ENCODE results near the gene CFAP74. TPM values are rescaled to one million over a fixed set of nuclear protein-coding genes. Genes with fewer than 3 reads are reported as not detected.

The CFAP74 gene
- total RNA-seq, 1 experiment from 2014 or later, result 0.28 TPM

DNA sequence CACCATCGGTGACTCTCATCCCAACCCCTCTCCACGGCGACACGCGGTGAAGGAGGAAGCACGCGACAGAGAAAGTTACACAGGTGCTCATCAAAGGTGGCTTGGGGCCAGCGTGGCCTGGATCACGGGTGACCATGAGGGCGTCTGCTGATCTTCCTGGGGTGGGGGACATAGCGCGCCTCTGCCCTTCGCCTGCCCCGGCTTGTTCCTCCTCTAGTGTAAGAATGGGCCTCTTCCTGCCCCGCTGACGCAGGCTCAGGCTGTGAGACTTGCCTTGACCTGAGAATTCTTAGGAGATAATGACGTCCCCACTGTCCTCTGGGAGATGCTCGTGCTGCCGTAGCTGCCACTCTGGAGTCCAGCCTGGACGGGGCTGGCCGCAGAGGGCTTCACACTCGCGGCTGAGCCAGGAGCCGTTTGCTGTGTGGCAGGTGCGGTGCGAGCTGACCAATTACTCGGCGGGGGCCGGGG lies 45.5 kb downstream of the CFAP74 start:
- no peak overlapping the region for H2AK5ac ChIP-seq (ENCODE audit: insufficient read length, low read length)
- H4K8ac ChIP-seq (replicated peaks; ENCODE audit: insufficient read length, low read depth, low read length), result no peak overlapping the region
- no peaks in the 10 kb centered on the region for H3K23me2 ChIP-seq (ENCODE audit: insufficient read length, low read depth, low read length, poor library complexity, severe bottlenecking)
- peaks cover 0 to 2% (median 1%) of the 10 kb centered on the region in 3 experiments; a peak in 1 of 7 replicates for H3K36me3 Mint-ChIP-seq (ENCODE audit: insufficient read depth in 1 of 3, low read depth in 3 of 3)
- H3K27ac Mint-ChIP-seq, result no peak overlapping the region; a peak in 1 of 7 replicates
- H3K4me1 ChIP-seq (ENCODE audit: insufficient read depth, low read length), result no peaks in the 10 kb centered on the region; the same call in 1 of the 2 replicates
- no peak overlapping the region for H3K4me2 ChIP-seq (ENCODE audit: insufficient read depth, insufficient read length, low read length)
- no peaks in the 10 kb centered on the region for H4K20me1 ChIP-seq (ENCODE audit: control insufficient read depth, insufficient read depth, insufficient read length)
- no peak overlapping the region for H3K18ac ChIP-seq (ENCODE audit: insufficient read length, low read depth, low read length)
- no CpG with 5 or more reads among the region's 29 CpGs for WGBS (ENCODE audit: extremely low coverage, insufficient read length, low lambda C conversion rate)
- H3K4me3 Mint-ChIP-seq, result no peak overlapping the region
- peaks cover 4 to 6% of the 10 kb centered on the region in 2 experiments; a peak in 3 of 5 replicates for H3K9me3 Mint-ChIP-seq
- H2AFZ ChIP-seq (ENCODE audit: low read length), result no peak overlapping the region
- H3K27me3 Mint-ChIP-seq (ENCODE audit: low read depth), result peaks cover 7% of the 10 kb centered on the region
- no peak overlapping the region for H4K5ac ChIP-seq (ENCODE audit: insufficient read length, low read depth, low read length)
- H3K9me3 ChIP-seq (ENCODE audit: control insufficient read depth, low read depth, low read length), result no peaks in the 10 kb centered on the region
- H3K56ac ChIP-seq (ENCODE audit: insufficient read length, low read depth, low read length), result no peak overlapping the region
- no peak overlapping the region for H3K4ac ChIP-seq (ENCODE audit: low read depth, low read length)
- H3K79me2 ChIP-seq (ENCODE audit: insufficient read depth, low read length), result no peaks in the 10 kb centered on the region
- no peak overlapping the region for H2BK5ac ChIP-seq (ENCODE audit: insufficient read length, low read length)
- no peak overlapping the region for H4K91ac ChIP-seq (ENCODE audit: insufficient read length, low read depth, low read length)
- DNase-seq, result no peak
- H3K23ac ChIP-seq (ENCODE audit: insufficient read length, low read depth, low read length), result no peak overlapping the region
- no peak overlapping the region for H2BK20ac ChIP-seq (ENCODE audit: low read depth, low read length, poor library complexity, severe bottlenecking)
- H2BK120ac ChIP-seq (ENCODE audit: low read depth, low read length, poor library complexity, severe bottlenecking), result no peak overlapping the region
- H3K79me1 ChIP-seq (ENCODE audit: insufficient read depth, low read depth, low read length, poor library complexity, severe bottlenecking), result no peaks in the 10 kb centered on the region
- TF ChIP-seq CTCF (conservative IDR thresholded peaks at IDR 0.05), result no peak
- H3K27me3 ChIP-seq (ENCODE audit: insufficient read depth, low read length), result no peaks in the 10 kb centered on the region
- H3K27ac ChIP-seq (ENCODE audit: insufficient read length, low read depth, low read length), result no peak overlapping the region
- H3K4me1 Mint-ChIP-seq, result peaks cover 32 to 37% of the 10 kb centered on the region in 2 experiments
- no peak overlapping the region for H2BK15ac ChIP-seq (ENCODE audit: low read depth, low read length)
- no peak overlapping the region for H3K9ac ChIP-seq (ENCODE audit: extremely low read depth, insufficient read length, low read length)
- H3T11ph ChIP-seq (ENCODE audit: low read length), result no peak overlapping the region
- H2BK12ac ChIP-seq (ENCODE audit: insufficient read length, low read depth, low read length), result no peak overlapping the region
- no peak overlapping the region for H3K14ac ChIP-seq (ENCODE audit: insufficient read depth, low read length)
